OCI-LY3 (cell line): ENCODE results near the gene NXF1.
"Not testable (repeated sequence)": the region's sequence is repeated elsewhere in the genome, so short reads cannot be mapped to it uniquely, and the experiment has no call there.

ENCODE experiments used
- CTCF ChIP-seq: fragments of 200-600, 300-600 bp; sonication (generic); IDR thresholded peaks from 2 replicates; pipeline ENCODE4 v1.5.1; 2014; ENCODE audit warnings: antibody characterized with exemption, low read length, low read depth
- EZH2phosphoT487 ChIP-seq: fragments of 200-600 bp; shearing (Covaris generic); IDR thresholded peaks from 2 replicates; pipeline ENCODE4 v1.6.1; 2018; ENCODE audit warnings: antibody characterized with exemption, mixed run types, low read depth

DNA sequence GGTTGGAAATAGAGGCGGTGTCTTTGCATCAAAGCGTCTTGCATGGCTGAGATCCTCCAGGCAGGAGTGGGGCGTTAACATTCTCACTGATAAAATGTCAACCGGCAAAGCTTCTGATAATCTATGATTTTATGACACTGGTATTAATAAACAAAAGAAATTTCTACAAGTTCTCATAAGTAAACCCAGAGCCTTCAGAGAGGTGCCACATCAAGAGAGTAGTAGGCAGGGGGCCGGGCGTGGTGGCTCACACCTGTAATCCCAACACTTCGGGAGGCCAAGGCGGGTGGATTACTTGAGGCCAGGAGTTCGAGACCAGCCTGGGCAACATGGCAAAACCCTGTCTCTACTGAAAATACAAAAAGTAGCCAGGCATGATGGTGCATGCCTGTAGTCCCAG is 37.7 kb upstream of the NXF1 start:
- not testable (repeated sequence) for TF ChIP-seq EZH2phosphoT487, CTCF
